Thyroid gland (tissue), 4 donors: ENCODE measurements around the gene XPC. TPM values are rescaled to one million over a fixed set of nuclear protein-coding genes. Genes with fewer than 3 reads are reported as not detected.

ENCODE experiments used
- DNase-seq, 2 donors: peaks; one replicate each; pipeline ENCODE4 v3.0.0-alpha.2; 2019
- H3K27ac ChIP-seq, 3 donors: fragments of 200-600 bp; sonication (generic); 1 replicate in 2 of 3; 2 replicates in 1 of 3; pipeline ENCODE4 v1.5.1; 2016 to 2019; ENCODE audit warnings: mild to moderate bottlenecking in 1 of 3, moderate library complexity in 1 of 3
- H3K27me3 ChIP-seq: fragments of 200-600 bp; sonication (generic); one replicate; pipeline ENCODE4 v1.5.1; 2019
- H3K36me3 ChIP-seq, 2 donors: fragments of 200-600 bp; sonication (generic); one replicate each; pipeline ENCODE4 v1.5.1; 2016 to 2019
- H3K4me1 ChIP-seq, 2 donors: fragments of 200-600 bp; sonication (generic); one replicate each; pipeline ENCODE4 v1.5.1; 2017 to 2019
- H3K4me3 ChIP-seq, 3 donors: fragments of 200-600 bp; sonication (generic); replicated peaks in 1 of 3; 1 replicate in 2 of 3; 2 replicates in 1 of 3; pipeline ENCODE4 v1.5.1; 2016; ENCODE audit warnings: mild to moderate bottlenecking in 1 of 3
- H3K9me3 ChIP-seq: fragments of 200-600 bp; sonication (generic); one replicate; pipeline ENCODE4 v1.5.1; 2017
- POLR2A ChIP-seq, 2 donors: fragments of 450-650 bp; IDR thresholded peaks; one replicate each; pipeline ENCODE4 v1.6.1; 2017; ENCODE audit warnings: antibody characterized with exemption in 2 of 2, mild to moderate bottlenecking in 2 of 2, moderate library complexity in 1 of 2
- WGBS, 2 donors: methylation state at CpG; one replicate each; pipeline ENCODE4 v1.1.5; 2017; 5-methylcytosine and 5-hydroxymethylcytosine counted together
- intact Hi-C: fragments of 100-400 bp; cut with DNase I; formaldehyde crosslinking; loops from one replicate; pipeline ENCODE4 v1.15.1; 2023
- total RNA-seq, 4 donors: library from RNA; depleted of rRNA; stranded (reverse); fragments of >200 nt; gene quantifications; one replicate each; pipeline ENCODE4 v1.2.3, GENCODE V29; 2016
- TF ChIP-seq, protein P1 (sequence below), 6 experiments: fragments of 200-600 bp in 3 of 6; fragments of 450-650 bp in 3 of 6; sonication (generic) in 3 of 6; IDR thresholded peaks; one replicate each; pipeline ENCODE4 v1.5.1; 2016 to 2019; ENCODE audit warnings: antibody characterized with exemption in 6 of 6, mild to moderate bottlenecking in 2 of 6, inconsistent platforms in 1 of 6, moderate library complexity in 1 of 6

XPC gene
- total RNA-seq, 4 donors from 2014 or later = 53.4 to 69.3 (median 60.8) TPM

- Histone ChIP-seq H3K36me3 (peaks cover 32 to 44% of the 10 kb centered on the region in 2 donors), H3K27ac (no peak overlapping the region), H3K27me3 (no peaks in the 10 kb centered on the region), H3K9me3 (no peaks in the 10 kb centered on the region), H3K4me3 (no peak overlapping the region), H3K4me1 (peaks cover 0 to 4% of the 10 kb centered on the region in 2 donors)
- TF ChIP-seq, protein P1, sequence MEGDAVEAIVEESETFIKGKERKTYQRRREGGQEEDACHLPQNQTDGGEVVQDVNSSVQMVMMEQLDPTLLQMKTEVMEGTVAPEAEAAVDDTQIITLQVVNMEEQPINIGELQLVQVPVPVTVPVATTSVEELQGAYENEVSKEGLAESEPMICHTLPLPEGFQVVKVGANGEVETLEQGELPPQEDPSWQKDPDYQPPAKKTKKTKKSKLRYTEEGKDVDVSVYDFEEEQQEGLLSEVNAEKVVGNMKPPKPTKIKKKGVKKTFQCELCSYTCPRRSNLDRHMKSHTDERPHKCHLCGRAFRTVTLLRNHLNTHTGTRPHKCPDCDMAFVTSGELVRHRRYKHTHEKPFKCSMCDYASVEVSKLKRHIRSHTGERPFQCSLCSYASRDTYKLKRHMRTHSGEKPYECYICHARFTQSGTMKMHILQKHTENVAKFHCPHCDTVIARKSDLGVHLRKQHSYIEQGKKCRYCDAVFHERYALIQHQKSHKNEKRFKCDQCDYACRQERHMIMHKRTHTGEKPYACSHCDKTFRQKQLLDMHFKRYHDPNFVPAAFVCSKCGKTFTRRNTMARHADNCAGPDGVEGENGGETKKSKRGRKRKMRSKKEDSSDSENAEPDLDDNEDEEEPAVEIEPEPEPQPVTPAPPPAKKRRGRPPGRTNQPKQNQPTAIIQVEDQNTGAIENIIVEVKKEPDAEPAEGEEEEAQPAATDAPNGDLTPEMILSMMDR (IDR thresholded peaks at IDR 0.05) = no peak
- TF ChIP-seq POLR2A (IDR thresholded peaks at IDR 0.05) = no peak
- 94 to 95% methylated on average over 9 of the region's 9 CpGs for WGBS, 2 donors
- intact Hi-C loops = no loop called here
- no peak for DNase-seq
Measured at GRCh38 chr3:14150491-14151230, 27.7 kb downstream of the XPC start.

GRCh38 chr3:14150078-14150477 is 28.3 kb downstream of the XPC start:
- H3K4me1 ChIP-seq = peaks cover 3 to 10% of the 10 kb centered on the region in 2 donors
- no peaks in the 10 kb centered on the region for H3K27me3 ChIP-seq
- no peaks in the 10 kb centered on the region for H3K9me3 ChIP-seq
- DNase-seq = no peak
- peaks cover 32 to 44% of the 10 kb centered on the region in 2 donors for H3K36me3 ChIP-seq
- H3K27ac ChIP-seq = no peak overlapping the region
- intact Hi-C loops = no loop called here
- H3K4me3 ChIP-seq = no peak overlapping the region
- 97 to 98% methylated on average over 8 to 9 of the region's 9 CpGs for WGBS, 2 donors
- TF ChIP-seq POLR2A (IDR thresholded peaks at IDR 0.05) = no peak
- TF ChIP-seq, protein P1 (IDR thresholded peaks at IDR 0.05) = no peak

GRCh38 chr3:14148041-14148985 is 30.1 kb downstream of the XPC start:
- DNase-seq = peak; percentile 41 to 56
- WGBS, 2 donors = 85 to 89% methylated on average over 25 to 28 of the region's 28 CpGs
- Histone ChIP-seq H3K4me1 (peaks cover 19 to 26% of the 10 kb centered on the region in 2 donors), H3K4me3 (no peak overlapping the region), H3K36me3 (peaks cover 20 to 32% of the 10 kb centered on the region in 2 donors), H3K9me3 (no peaks in the 10 kb centered on the region), H3K27me3 (no peaks in the 10 kb centered on the region), H3K27ac (no peak overlapping the region)
- intact Hi-C loops = no loop called here
- TF ChIP-seq, protein P1 (IDR thresholded peaks at IDR 0.05) = no peak
- no peak for TF ChIP-seq POLR2A (IDR thresholded peaks at IDR 0.05)

- no peak for DNase-seq
- TF ChIP-seq, protein P1 (IDR thresholded peaks at IDR 0.05) = no peak
- TF ChIP-seq POLR2A (IDR thresholded peaks at IDR 0.05) = no peak
- Histone ChIP-seq H3K4me3 (no peak overlapping the region), H3K36me3 (peaks cover 15 to 28% of the 10 kb centered on the region in 2 donors), H3K27ac (no peak overlapping the region), H3K4me1 (peaks cover 23 to 33% of the 10 kb centered on the region in 2 donors), H3K27me3 (no peaks in the 10 kb centered on the region), H3K9me3 (no peaks in the 10 kb centered on the region)
- intact Hi-C loops = no loop called here
- WGBS, 2 donors = 84 to 91% methylated on average over 12 of the region's 12 CpGs
Measured at GRCh38 chr3:14147617-14148016, 30.8 kb downstream of the XPC start.
